SIG-M5 treated with dmso at 0.1 percent for 504 hours (cell line): Measurements from ENCODE around the gene CNTNAP5.

Experiments used
- DNase-seq: peaks from one replicate; lab custom pipeline; 2025; ENCODE audit not compliant: unreplicated experiment; lab: John Stamatoyannopoulos, UW

CNTNAP5 gene

GRCh38 chr2:124053796-124054195 is 28.7 kb downstream of the CNTNAP5 start:
- DNase-seq = no peak

GRCh38 chr2:124063596-124063995 is 38.5 kb downstream of the CNTNAP5 start:
- no peak for DNase-seq

GRCh38 chr2:124065636-124066035 is 40.5 kb downstream of the CNTNAP5 start:
- no peak for DNase-seq

DNA sequence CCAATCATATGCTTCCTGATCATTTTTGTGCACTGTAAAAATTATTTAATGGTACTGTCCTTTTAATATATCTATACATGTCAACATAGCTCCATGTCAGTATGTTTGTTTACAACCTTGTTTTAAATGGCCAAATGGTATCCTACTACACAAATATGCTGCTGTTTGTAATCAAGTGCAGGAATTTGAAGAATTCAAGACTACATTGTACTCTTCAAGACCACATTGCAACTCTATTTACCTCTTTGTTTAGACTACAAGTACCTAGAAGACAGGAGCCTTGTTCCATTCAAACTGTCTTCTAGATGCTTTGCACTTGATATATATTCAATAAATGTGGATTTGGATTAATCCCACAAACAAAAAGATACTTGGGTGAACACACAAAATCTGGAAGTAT is 41.7 kb downstream of the CNTNAP5 start:
- no peak for DNase-seq

DNA sequence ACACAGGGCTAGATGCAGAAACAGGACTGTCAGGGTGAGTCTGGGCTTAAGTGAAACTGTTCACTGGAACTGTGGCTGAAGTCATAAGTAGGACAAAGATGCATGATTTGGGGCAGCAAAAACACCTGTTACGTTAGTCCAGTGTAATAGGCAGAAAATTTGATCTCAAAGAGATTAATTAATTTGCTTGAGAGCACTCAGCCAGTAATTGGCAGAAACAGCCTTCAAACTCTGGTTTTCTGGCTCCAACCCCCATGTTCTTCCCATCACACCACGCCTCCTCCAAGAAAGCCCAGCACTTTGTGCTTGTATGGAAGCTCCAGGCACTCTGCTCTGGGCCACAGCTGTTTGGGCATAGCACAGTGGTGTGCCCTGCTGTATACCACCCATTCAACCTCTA is 54.0 kb downstream of the CNTNAP5 start:
- DNase-seq = no peak

DNA sequence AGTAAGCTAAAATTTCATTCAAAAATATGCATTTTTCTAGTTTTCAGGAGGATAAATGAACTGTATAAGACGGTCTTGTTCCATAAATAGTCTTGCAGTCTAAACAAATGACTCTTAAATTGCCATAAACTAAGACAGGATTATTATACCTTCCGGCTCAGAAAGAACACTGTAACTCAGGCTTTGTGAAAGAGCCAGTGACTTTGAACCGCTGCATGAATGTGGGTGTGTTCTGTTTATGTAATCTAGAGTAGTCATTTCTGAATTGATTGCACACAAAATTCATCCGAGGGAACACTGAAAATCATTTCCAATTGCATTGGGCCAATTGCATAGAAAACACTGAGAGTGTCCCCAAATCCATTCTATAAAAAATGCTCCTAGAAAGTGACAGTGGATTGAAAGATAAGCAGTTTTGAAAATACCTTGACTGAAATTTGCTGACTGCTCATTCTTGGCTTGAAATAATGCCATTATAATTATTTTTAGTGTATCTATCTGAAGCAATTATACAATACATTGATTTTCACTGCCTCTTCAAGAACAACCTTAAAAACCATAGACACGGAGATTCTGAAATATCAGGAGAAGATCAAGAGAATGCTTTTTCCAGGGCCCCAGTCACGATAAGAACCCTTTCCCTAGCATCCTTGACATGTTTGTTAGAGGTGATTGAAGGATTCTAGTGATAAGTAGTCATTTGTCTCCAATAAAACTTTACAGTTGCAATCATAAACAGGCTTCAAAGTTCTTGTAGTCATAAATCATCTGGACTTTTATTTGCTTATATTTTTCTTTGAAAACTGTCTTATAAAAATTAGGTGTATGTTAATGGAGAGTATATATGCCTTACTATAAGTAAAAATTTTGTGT is 55.4 kb downstream of the CNTNAP5 start:
- no peak for DNase-seq

DNA sequence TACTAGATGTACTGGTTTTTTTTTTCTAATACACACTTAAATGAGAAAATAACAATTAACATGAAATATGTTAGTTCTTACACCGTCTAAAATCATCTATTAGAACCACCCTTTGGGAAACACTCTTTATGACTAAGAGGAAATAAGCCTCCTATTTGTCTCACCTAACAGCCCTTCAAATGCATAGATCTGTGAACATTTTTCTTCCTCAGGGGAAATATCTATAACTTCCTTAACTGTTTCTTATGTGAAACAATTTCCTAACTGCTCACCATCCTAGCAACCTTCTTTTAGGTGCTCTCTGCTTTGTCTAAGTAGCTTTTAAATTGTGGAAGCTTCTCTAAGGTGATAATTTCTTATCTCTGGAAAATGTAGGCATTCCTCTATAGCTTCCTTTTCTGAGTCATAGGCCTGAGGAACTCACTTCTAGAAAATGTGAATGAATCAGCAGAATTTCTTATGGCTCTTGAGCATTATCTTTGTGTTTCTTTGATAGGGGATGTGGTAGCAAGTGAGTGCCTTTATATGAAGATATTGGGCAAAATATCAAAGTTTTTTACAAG is 56.1 kb downstream of the CNTNAP5 start:
- DNase-seq = no peak

GRCh38 chr2:124088616-124089015 is 63.5 kb downstream of the CNTNAP5 start:
- DNase-seq = no peak

DNA sequence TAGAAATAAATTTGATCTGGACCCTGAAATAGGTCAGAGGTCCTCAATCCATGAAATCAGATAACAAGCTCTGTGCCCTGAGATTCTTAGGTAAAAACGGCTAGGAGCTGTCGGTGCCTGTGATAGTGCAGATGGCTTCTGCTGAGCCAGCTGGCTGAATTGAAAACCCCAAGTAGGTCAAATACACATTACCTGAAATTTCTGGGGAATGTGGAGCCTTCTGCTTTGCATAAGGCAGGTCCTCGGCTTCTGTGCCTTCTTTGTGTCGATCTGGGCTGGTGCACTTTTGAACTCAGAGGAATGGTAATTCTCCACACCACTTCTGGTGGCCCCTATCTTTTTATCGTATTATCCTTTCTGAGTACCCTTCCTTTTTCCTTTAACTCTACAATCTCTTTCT is 66.6 kb downstream of the CNTNAP5 start:
- no peak for DNase-seq

DNA sequence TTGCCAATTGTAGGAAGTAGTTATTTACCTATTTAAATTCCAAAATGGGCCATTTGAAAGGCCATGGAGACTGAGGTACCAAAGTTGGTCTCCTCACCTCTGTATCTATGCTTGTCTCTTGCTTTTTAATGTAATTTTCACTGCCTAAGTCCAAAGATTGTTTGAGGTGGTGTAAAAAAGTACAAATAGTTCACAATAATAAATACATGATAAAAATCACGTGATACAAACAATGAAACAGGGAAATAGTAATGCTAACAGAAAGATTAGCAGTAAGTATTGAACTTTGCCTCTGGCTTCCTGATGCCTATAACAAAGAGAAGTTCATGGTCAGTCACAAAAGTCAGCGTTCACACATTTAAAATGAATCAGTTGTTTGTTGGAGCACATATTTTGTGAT is 67.6 kb downstream of the CNTNAP5 start:
- no peak for DNase-seq

GRCh38 chr2:124104914-124105313 is 79.8 kb downstream of the CNTNAP5 start:
- DNase-seq = no peak

DNA sequence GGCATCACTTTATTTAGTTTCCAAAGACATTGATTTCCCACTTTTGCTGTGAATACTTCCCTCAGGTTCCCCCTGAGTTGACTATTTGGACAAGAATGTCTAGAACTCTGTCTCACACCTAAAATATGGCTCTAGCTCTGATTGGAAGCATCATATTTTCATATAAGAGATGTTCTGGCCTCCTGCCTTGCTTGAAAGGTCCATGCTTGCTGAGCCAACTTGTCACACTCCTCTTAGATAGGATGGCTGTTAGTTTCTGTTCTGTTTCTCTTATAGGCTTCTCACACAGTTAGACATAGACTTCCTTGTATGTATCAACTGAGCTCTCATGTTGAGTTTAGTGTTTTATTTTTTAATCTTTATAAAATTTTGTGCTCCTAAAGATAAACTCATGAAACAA is 87.1 kb downstream of the CNTNAP5 start:
- no peak for DNase-seq

- DNase-seq = no peak
Observed at GRCh38 chr2:124112966-124113365, 87.9 kb downstream of the CNTNAP5 start.

GRCh38 chr2:124120246-124120645 is 95.2 kb downstream of the CNTNAP5 start:
- DNase-seq = no peak

DNA sequence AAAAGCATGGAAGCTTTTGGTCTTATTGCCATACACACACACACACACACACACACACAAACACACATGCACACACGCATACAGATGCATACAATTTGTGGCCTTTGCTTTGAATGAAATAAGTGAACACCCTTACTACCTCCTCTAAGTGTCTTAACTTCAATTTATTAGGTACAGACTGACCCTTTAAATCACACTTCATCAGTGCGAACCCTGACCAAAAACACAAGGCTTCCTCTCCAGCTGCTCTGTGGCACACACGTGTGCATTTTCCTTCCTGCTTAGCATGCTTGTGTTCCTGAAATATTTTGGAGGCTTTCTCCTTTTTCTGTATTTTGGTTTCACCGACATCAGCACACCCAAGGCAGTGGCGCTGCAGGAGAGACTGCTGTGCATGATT is 96.0 kb downstream of the CNTNAP5 start:
- DNase-seq = no peak

GRCh38 chr2:124121760-124122275 is 96.7 kb downstream of the CNTNAP5 start:
- no peak for DNase-seq

DNA sequence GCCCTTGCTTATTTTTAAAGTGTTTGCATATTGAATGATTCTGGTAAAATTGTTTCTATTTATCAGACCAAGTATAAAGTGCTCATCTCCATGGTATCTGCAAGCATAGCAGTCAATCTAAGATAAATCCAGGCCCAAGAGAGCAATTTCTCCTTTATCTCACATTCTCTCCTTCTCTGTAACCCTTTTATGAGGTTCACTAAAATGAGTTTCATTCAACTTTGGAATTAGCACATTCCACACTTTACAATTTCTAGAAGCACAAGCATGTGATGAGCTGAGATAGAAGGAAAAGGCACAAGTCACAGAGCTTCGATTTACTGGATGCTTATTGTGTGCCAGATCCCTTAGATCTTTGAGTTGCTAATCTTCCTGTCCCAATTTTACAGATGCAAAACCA is 97.3 kb downstream of the CNTNAP5 start:
- DNase-seq = no peak

DNA sequence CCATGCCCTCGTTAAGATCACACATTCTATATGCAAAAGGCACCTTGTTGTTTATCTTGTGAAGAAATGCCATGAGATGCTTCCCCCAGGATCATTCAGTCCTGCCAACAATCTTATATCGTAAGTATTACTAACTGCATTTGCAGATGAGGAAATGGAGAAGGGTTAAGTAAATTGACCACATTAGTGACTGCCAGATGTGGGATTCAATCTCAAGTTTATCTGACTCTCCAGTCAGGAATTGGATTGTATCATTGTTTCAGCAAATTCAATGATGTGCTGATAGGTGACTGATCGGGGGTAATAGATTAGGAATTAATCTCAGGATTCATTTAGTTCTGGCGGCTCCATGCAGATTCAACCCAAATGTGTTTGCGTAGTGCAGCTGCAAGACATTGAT is 106.2 kb downstream of the CNTNAP5 start:
- DNase-seq = no peak

DNA sequence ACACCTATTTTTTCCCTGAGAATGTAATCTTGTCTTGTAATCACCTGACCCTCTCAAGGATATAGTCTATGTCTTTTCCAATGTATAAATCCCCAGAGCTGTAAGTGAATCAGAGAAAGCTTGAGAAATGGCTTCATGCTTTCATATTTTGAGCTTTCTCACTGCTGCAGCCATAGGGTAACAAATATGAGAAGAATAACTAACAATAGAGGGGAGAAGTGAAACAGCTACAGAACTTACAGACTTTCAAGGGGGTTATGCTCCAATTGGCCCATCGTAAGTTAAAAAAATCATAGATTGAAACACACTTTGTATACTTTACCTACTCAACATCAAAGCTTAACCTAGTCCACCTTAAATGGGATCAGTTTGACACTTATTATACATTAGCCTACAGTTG is 111.0 kb downstream of the CNTNAP5 start:
- no peak for DNase-seq

- DNase-seq = no peak
Observed at GRCh38 chr2:124138076-124138475, 113.0 kb downstream of the CNTNAP5 start.

- DNase-seq = no peak
Observed at GRCh38 chr2:124145982-124146381, 120.9 kb downstream of the CNTNAP5 start.

DNA sequence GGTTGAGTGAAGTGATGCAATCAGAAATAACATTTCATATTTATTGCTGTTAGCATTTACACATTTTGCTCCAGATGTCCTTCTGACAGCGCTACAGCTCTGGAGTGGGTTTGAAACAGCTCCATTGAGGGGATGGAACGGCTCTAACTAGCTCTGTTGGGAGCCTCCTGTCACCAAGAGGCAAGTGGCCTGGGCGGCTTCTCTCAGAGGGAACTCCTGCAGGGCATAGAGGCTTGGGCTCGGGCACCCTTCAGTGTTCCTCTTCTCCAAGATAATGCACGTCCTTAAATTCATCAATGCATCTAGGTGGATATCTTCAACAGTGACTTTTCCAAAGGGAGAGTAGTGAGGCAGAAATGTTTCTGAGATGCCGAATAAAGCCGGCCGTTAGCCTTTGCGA is 122.5 kb downstream of the CNTNAP5 start:
- DNase-seq = no peak

- no peak for DNase-seq
Observed at GRCh38 chr2:124149571-124149970, 124.5 kb downstream of the CNTNAP5 start.
